ENCODE data around the gene HKDC1. TPM values are rescaled to one million over a fixed set of nuclear protein-coding genes. Genes with fewer than 3 reads are reported as not detected.
"Not testable (repeated sequence)": the region's sequence is repeated elsewhere in the genome, so short reads cannot be mapped to it uniquely, and the experiment has no call there.

HKDC1 gene
- polyA plus RNA-seq, 12 donors: 0.05 to 2.8 (median 0.12) TPM; not detected in 2

DNA sequence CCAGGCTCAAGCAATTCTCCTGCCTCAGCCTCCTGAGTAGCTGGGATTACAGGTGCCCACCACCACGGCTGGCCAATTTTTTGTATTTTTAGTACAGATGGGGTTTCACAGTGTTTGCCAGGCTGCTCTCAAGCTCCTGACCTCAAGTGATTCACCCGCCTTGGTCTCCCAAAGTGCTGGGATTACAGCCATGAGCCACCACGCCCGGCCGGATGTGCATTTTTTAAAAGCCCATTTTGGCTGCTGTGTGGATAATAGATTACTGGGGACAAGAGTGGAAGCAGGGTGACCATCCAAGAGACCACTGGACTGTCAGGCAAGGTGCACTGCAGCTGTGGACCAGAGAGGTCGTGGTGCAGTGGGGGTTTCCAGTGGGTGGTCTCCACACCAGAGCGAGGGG, 21.4 kb downstream of the HKDC1 start:
- no peak for DNase-seq

DNA sequence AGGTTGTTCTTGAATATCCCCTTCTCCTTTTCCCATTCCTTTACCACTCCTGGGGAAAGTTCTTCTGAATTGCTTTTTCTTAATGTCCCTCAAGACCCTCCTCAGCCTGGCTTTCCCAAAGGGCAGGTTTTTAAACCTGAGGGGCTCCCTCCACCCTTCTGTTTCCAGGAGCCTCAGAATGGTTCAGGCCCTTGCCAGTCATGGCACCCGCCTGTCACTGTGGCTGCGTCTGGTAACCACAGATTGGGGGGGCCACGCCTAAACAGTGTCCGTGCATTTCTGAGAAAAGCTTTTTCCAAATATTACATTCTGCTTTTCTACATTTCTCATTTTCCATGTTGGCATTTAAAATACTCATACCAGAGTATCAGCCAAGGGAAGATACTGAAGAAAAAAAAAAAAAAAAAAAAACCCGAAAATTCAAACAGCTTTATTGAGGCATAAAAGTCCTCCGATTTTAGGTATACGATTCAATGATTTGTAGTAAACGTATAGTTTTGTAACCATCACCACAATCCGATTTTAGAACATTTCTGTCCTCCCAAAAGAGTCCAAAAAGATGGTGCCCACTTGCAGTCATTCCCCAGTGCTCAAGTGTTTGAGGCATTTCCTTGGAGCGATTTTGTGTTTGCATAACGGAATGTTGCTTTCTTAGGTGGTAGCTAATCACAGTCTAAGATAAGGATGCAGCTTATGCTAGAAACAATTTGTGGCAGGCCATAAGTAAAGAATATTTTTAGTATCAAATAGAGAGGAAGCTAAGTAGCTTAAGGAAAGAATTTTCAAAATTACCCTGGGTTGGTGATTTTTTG, 22.1 kb downstream of the HKDC1 start:
- DNase-seq: no peak

DNA sequence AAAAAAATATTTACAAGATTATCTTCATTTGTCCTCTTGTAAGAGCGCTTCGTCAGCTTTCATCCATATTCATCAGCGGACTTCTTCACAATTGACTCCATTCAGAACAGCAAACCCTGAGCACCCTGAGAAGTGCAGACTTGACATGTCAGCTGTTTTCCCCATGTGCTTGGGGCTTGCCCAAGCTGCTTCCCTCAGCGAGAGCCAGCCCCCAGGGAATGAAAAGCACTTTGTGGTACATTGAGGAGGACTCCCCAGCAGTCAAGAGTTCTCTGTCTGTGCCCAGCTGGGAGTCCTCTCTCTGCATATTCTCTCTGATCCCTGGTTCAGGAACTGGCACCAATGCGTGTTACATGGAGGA, 22.7 kb downstream of the HKDC1 start:
- no peak for DNase-seq

DNA sequence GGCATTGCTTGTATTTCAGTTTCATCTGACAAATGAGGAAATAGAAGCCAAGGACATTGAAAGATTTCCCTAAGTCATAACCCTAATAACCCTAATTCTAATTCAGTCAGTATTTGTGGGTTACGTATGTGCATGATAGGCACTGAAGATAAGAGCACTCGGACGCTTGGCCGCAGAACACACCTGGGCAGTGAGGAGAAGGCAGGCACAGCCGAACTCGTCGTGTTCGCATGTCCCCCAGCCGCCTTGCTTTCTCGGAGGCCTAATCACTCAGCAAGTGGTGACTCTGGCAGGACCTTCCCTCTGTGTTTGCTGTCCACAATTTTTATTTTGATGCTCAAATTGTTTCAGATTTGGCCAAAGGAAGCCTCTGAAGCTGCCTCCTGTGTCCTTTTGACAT, 23.7 kb downstream of the HKDC1 start:
- DNase-seq: no peak

DNA sequence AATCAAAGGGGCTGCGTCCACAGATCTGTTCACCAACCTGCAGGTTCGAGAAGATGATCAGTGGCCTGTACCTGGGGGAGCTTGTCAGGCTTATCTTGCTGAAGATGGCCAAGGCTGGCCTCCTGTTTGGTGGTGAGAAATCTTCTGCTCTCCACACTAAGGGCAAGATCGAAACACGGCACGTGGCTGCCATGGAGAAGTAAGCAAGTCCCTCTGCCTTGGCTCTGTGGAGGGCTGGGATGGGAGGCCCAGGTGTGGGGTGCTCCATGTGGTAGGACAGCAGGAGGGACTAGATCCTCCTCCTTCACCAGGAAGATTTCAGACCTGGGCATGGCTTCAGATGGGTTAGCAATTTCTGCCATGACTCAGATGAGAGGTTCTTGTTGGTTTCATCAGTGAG, 25.9 kb downstream of the HKDC1 start:
- no peak for DNase-seq

DNA sequence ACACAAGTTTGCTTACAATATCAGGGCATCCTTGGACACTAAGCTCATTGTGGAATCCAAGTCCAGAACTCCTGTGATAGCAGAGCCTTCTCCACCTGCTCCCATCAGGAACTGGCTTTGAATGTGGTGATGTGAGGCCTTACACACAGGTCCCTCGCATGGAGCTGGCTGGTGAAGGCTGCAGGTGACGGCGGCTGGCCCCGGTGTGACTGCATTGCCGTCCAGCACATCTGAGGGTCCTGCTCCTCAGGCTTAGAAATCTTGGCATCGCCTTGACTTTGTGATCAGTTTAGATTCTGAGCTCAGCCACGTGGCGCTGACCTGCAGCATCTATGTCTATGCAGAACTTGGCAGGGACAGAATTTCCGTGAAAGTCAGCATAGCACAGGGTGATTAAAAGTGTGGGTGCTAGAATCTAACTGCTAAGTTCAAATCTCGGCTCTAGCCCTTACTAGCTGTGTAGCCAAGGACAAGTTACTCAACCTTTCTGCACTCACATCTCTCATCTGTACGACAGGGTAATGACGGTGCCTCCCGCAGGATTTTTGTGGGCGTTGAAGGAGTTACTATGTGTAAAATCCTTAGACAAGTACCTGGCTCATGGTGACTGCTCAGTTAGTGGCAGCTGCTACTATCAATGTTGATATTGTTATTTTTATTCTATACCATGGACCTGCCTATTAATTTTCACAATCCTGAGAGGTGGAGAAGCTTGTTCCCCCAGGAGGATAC, 26.6 kb downstream of the HKDC1 start:
- no peak for DNase-seq

DNA sequence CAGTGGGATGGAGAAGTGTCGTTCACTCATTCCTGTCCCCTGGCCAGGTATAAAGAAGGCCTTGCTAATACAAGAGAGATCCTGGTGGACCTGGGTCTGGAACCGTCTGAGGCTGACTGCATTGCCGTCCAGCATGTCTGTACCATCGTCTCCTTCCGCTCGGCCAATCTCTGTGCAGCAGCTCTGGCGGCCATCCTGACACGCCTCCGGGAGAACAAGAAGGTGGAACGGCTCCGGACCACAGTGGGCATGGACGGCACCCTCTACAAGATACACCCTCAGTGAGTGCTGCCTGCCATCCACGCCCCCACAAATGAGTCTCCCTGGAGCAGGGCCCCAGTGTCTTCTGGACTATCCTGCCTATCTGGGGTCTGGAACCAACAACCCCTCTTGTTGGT, 27.2 kb downstream of the HKDC1 start:
- no peak for DNase-seq

DNA sequence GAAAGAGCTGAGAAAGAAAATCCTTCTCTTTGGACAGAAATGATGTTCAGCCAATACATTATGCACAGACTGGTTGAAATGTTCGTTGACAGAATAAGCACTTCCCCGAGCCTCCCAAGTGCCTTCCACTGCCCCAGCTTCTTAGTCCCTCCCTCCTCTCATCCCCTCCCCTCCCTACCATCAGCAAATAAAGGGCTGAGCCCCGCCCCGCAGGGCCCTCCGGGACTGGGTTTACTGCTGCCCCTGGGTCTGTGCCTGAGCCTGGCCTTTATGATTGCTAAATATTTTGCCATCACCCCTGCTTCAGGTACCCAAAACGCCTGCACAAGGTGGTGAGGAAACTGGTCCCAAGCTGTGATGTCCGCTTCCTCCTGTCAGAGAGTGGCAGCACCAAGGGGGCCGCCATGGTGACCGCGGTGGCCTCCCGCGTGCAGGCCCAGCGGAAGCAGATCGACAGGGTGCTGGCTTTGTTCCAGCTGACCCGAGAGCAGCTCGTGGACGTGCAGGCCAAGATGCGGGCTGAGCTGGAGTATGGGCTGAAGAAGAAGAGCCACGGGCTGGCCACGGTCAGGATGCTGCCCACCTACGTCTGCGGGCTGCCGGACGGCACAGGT, 28.1 kb downstream of the HKDC1 start:
- DNase-seq: no peak

DNA sequence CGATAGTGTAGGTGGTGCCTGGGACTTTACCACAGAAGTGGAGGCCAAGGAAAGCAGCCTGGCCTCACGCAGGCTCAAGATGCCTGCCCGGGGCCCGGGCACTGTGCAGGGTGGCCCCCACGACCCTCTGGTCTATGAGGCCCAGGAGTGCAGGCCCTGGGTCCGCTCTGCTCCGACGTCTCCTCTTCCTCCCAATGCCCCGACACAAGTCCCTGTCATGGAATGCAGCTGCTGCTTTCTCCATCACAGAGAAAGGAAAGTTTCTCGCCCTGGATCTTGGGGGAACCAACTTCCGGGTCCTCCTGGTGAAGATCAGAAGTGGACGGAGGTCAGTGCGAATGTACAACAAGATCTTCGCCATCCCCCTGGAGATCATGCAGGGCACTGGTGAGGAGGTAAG, 29.9 kb downstream of the HKDC1 start:
- no peak for DNase-seq

DNA sequence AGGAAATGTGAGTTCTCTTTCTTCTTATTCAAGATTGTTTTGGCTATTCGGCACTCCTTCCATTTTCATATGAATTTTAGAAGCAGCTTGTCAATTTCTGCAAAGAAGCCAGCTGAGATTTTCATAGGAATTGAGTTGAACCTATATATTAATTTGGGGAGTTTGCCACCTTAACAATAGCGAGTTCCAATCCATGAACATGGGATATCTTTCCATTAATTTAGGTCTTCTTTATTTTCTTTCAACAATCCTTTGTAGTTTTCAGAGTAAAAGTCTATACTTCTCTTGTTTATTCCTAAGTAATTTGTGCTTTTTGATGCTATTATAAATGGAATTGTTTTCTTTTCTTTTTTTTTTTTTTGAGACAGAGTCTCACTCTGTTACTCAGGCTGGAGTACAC, 31.3 kb downstream of the HKDC1 start:
- not testable (repeated sequence) for DNase-seq

DNA sequence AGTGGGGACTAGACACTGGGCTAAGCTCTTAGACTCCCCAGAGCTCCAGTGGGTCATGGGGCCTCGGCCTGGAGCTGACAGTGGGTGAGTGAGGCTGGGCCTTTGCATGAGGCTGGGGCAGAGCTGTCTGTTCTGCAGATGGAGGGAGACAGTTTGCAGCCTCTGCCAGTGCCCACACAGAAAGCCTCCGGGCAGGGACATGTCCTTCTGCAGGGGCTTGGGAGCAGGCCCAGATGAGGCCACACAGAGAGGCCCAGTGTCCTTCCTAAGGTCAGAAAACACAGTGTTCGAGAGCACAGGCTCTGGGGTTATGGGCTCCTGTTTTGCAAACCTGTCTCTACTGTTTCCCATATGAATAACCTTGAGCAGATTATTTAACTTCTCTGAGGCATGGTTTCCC, 33.0 kb downstream of the HKDC1 start:
- no peak for DNase-seq

DNA sequence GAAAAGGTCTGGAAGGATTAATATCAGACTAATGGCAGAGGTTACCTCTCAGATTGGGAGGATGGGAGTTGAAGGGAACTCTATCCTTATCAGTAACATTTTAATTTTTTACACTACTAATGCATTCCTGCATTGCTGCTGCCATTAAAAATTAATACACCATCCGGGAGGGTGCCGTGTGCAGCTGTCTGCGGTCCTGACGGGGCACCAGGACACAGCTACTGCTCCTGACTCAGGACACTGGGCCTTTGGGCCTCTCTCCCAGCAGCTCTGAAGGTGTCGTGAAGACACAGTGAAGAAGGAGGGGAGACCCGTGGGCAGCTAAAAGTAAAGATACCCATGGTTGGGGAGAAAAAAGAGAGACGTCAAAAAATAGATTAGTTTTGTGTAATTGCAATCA, 34.7 kb downstream of the HKDC1 start:
- no peak for DNase-seq

DNA sequence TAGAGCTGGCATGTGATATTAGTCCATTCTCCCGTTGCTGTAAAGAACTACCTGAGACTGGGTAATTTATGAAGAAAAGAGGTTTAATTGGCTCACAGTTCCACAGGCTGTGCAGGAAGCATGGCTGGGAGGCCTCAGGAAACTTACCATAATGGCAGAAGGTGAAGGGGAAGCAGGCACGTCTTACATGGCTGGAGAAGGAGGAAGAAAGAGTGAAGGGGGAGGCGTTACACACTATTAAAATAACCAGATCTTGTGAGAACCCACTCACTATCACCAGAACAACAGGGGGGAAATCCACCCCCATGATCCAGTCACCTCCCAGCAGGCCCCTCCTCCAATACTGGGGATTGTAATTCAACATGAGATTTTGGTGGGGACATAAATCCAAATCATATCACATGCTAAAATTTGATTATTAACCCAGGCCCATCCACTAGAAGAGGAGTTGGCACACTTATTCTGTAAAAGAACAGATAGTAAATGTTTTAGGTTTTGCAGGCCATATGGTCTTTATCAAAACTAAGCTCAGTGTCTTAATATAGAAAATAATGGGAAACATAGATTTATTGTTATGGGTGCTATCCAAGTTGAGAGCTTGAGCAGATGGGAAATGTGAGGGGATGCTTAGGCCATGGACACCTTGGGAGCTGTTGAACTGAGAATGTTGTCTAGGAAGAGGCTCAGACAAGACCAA, 39.6 kb downstream of the HKDC1 start:
- no peak for DNase-seq

DNA sequence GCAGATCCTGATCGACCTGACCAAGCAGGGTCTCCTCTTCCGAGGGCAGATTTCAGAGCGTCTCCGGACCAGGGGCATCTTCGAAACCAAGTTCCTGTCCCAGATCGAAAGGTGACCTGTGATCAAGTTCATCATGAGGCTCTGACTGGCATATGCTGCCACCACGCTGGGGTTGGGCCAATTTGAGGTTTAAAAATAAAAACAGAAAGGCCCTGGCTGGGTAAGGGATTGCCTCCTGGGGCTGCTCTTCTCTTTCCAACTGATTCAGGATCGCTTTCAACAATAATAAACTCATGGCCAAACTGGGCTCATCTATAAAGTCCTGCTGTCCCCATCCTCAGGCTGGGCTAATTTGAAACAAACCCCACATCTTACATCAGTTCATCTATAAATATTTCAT, 41.1 kb downstream of the HKDC1 start:
- no peak for DNase-seq

DNA sequence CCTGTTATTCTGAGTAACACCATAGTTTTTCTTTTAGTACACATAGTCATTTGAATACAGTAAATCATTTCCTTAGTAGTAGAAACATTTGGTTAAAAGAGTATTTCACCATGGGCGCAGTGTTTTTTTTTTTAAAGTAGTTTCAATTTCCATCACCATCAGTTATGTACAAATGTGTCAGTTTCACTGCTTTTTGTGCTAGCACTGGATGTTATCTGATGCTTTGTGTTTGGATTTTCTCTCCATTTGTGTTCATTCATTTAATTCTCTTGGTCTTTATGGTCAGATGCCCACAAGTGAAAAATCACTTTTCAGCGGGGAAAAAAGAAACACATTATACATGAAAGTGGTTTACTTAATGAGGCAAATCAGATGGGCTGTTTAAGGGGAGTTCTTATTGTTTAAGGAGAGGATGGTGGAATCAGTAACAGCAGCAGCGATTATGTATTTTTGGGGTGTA, 42.2 kb downstream of the HKDC1 start:
- no peak for DNase-seq

DNA sequence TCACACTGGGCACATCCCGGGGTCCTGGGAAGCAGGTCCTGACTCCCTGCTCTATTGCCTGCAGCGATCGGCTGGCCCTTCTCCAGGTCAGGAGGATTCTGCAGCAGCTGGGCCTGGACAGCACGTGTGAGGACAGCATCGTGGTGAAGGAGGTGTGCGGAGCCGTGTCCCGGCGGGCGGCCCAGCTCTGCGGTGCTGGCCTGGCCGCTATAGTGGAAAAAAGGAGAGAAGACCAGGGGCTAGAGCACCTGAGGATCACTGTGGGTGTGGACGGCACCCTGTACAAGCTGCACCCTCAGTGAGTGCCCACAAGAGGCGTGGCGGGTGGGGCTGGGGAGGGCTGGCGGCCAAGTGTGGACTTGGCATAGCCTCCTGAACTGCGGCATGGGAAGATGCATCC, 45.4 kb downstream of the HKDC1 start:
- DNase-seq: no peak

DNA sequence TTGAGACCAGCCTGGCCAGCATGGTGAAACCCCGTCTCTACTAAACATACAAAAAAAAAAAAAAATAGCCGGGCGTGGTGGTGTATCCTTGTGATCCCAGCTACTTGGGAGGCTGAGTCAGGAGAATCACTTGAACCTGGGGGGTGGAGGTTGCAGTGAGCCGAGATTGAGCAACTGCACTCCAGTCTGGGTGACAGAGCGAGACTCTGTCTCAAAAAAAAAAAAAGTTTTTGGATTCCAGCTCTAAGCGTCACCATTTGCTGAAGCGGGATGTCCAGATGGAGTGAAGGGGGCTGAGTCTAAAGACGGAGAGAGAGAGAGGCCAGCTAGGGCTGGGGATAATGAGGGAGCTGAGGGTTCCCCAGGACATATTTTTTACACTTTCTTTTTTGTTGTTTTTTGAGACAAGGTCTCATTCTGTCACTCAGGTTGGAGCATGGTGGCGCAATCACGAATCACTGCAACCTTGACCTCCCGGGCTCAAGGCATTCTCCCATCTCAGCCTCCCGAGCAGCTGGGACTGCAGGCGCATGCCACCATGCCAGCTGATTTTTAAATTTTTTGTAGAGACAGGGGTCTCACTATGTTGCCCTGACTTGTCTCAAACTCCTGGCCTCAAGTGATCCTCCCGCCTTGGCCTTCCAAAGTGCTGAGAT, 48.8 kb downstream of the HKDC1 start:
- no peak for DNase-seq

DNA sequence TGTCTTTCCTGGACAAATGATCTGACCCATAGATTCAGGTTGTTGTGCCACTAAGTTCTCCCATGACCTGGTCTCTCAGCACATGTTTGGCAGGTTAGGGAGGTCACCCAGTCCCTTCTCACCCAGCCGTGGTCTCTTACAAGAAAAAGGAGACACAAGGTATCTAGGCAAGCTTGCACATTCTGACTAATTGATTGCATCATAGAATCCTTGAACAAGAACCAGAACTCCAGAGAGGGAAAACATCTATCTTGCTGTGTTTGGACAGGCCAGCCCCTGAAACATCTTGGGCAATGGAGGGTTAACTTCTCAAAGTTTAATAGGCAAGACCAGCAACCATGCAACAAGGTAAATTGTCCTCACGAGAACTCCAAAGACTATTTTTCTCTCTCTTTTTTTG, 49.6 kb downstream of the HKDC1 start:
- no peak for DNase-seq

DNA sequence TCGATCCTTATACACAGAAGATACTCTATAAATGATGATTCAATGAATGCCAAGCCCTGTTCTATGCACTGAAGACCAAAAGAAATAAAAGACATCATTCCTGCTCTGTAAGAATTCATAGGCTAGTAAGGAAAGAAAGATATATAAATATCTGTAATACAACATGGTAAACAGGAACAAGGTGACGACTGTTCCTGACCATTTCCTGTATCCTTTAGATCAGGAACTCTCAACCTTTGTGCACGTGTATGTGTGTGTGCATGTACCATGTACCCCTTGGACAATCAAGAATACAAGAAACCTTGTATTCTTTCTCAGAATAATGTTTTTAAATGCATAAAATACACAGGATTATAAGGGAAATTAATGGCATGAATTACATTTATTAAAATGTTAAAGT, 50.9 kb downstream of the HKDC1 start:
- no peak for DNase-seq

DNA sequence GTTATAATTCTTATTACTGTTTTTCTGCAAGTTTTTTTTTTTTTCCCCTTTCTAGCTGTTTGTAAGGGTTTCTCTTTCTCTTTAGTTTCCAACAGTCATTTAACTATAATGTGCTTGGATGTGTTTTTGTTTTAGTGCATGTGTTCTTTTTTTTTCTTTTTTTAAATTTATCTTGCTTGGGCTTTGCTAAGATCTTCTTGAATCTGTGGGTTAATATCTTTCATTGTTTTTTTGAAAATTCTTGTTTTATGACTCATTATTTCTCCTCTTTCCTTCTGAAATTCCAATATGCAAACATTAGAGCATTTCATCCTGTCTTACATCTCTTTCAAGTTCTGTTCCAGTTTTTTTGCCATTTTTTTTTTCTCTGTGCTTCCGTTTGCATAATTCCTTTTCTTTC, 52.5 kb downstream of the HKDC1 start:
- no peak for DNase-seq

DNA sequence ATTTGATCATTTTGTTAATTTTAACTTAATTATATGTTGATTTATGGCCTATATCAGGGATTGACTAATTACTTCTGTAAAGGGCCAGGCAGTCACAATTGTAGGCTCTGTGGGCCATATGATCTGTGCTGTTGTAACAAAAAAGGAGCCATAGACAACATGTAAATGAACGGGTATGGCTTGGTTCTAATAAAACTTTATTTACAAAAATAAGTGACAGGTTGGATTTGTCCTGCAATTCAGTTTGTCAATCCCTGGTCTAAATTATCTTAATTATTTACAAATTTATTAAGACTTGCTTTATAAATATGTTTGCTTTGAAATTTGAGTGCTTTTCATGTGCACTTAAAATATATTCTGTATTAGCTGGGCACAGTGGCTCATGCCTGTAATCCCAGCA, 55.3 kb downstream of the HKDC1 start:
- no peak for DNase-seq

DNA sequence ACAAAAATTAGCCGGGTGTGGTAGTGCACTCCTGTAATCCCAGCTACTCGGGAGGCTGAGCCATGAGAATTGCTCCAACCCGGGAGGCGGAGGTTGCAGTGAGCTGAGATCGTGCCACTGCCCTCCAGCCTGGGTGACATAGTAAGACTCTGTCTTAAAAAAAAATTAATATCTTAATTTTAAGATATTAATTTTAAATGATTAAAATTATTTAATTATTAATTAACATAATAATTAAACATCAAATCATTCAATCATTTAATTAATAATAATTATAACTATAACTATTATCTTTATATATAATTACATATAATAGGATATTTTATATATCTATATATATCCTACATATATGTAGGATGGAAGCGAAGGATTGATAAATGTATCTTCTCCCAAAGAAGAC, 56.4 kb downstream of the HKDC1 start:
- no peak for DNase-seq
